OCI-LY7 (cell line): ENCODE results near the gene VAC14.

ENCODE experiments used
- EZH2phosphoT487 ChIP-seq: fragments of 200-600 bp; sonication (generic); IDR thresholded peaks from 2 replicates; pipeline ENCODE4 v1.6.1; 2018; ENCODE audit warnings: low read depth, borderline replicate concordance, mild to moderate bottlenecking, mixed run types, antibody characterized with exemption, low read length, moderate library complexity, mixed read lengths
- TF ChIP-seq, protein P1 (sequence below): fragments of 200-600 bp; sonication (generic); conservative IDR thresholded peaks from 2 replicates; pipeline ENCODE4 v1.5.1; 2014; ENCODE audit warnings: mild to moderate bottlenecking, antibody characterized with exemption, low read length, moderate library complexity, mixed read lengths

DNA sequence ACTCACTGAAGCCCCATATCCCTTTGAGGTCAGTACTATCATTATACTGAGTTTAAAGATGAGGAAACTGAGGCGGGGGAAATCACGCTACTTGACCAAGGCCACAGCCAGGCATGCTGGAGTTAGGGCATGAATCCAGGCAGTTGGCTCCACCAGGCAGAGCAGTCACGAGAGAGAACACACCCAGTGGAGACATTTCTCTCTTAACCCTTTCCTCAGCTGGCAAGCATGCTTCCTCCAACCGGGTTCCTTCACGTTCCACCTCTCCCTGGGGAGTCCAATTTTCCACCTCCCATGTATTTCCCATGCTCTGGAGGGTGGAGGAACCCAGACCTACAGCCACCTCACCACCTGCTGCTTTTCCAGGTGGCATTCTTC is 32.8 kb downstream of the VAC14 start:
- TF ChIP-seq, protein P1, sequence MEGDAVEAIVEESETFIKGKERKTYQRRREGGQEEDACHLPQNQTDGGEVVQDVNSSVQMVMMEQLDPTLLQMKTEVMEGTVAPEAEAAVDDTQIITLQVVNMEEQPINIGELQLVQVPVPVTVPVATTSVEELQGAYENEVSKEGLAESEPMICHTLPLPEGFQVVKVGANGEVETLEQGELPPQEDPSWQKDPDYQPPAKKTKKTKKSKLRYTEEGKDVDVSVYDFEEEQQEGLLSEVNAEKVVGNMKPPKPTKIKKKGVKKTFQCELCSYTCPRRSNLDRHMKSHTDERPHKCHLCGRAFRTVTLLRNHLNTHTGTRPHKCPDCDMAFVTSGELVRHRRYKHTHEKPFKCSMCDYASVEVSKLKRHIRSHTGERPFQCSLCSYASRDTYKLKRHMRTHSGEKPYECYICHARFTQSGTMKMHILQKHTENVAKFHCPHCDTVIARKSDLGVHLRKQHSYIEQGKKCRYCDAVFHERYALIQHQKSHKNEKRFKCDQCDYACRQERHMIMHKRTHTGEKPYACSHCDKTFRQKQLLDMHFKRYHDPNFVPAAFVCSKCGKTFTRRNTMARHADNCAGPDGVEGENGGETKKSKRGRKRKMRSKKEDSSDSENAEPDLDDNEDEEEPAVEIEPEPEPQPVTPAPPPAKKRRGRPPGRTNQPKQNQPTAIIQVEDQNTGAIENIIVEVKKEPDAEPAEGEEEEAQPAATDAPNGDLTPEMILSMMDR: no peak
- TF ChIP-seq EZH2phosphoT487: no peak
